ENCODE results near the gene STK16.

Gene STK16

DNA sequence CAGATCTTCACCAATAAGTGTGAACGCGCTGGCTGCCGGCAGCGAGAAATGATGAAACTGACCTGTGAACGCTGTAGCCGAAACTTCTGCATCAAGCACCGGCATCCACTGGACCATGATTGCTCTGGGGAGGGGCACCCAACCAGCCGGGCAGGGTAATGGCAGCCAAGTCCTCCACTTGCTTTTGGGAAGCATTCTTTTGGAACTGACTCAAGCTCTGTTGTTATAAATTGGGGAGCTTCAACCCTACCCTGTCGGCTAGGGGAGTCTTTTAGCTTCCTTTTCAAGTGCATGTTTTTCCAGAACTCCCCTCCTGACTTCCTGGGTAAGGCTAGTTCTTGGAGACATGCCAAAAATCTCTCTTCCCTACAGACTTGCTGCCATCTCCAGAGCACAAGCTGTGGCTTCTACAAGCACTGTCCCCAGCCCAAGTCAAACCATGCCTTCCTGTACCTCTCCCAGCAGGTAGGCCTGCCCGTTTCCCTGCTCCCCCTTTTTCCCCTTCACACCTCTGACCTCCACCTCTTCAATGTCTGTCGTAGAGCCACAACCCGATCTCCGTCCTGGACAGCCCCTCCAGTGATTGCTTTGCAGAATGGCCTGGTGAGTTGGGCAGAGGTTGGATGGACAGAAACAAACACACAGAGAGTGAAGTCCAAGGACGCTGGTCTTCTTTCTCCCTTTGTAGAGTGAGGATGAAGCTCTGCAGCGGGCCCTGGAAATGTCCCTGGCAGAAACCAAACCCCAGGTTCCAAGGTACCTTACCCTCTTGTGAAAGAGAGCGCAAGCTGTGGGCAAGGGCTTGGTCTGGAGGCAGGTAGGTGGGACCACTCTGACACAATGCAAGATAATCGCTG, 37.2 kb upstream of the STK16 start:
- Mint-ChIP-seq H3K4me1 (ENCODE audit: low read depth) (peaks cover 34% of the 10 kb centered on the region), H3K27ac (peak overlapping the region; percentile 83), H3K4me3 (peak overlapping the region; percentile 86), H3K36me3 (ENCODE audit: low read depth) (peaks cover 31% of the 10 kb centered on the region), H3K27me3 (ENCODE audit: low read depth) (no peaks in the 10 kb centered on the region), H3K9me3 (peaks cover 4% of the 10 kb centered on the region)
- DNase-seq (ENCODE audit: low spot score) = no peak

GRCh38 chr2:219209236-219210195, 35.8 kb upstream of the STK16 start:
- no peaks in the 10 kb centered on the region for H3K27me3 Mint-ChIP-seq (ENCODE audit: low read depth)
- peaks cover 38% of the 10 kb centered on the region for H3K36me3 Mint-ChIP-seq (ENCODE audit: low read depth)
- DNase-seq (ENCODE audit: low spot score) = no peak
- peak overlapping the region; percentile 35 for H3K4me3 Mint-ChIP-seq
- H3K27ac Mint-ChIP-seq = peak overlapping the region; percentile 83
- peaks cover 1% of the 10 kb centered on the region for H3K9me3 Mint-ChIP-seq
- H3K4me1 Mint-ChIP-seq (ENCODE audit: low read depth) = peaks cover 34% of the 10 kb centered on the region

GRCh38 chr2:219210196-219210885, 34.9 kb upstream of the STK16 start:
- Mint-ChIP-seq H3K9me3 (no peaks in the 10 kb centered on the region), H3K4me1 (ENCODE audit: low read depth) (peaks cover 36% of the 10 kb centered on the region), H3K27ac (peak overlapping the region; percentile 83), H3K36me3 (ENCODE audit: low read depth) (peaks cover 41% of the 10 kb centered on the region), H3K27me3 (ENCODE audit: low read depth) (no peaks in the 10 kb centered on the region), H3K4me3 (no peak overlapping the region)
- DNase-seq (ENCODE audit: low spot score) = no peak

DNA sequence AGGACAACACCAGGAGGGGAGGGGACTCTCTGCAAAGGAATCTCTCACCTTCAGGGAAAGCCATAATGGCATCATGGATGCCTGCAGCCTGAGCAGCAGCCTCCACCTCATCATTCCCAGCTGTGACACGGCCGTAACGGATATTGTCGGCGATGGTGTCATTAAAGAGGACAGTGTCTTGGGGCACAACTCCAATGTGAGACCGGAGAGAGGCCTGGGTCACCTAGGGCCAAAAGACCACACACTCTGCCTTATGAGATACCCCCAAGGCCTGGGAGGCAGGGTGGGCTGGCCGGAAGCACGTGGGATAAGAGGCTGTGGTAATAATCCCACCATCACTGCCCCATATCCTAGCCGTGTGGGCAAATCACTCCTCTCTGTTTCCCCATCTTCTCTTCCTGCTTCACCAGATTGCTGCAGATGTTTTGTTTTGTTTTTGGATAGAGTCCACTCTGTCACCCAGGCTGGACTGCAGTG, 34.4 kb upstream of the STK16 start:
- DNase-seq (ENCODE audit: low spot score) = no peak
- Mint-ChIP-seq H3K9me3 (no peaks in the 10 kb centered on the region), H3K36me3 (ENCODE audit: low read depth) (peaks cover 41% of the 10 kb centered on the region), H3K4me1 (ENCODE audit: low read depth) (peaks cover 36% of the 10 kb centered on the region), H3K27ac (peak overlapping the region; percentile 84), H3K27me3 (ENCODE audit: low read depth) (no peaks in the 10 kb centered on the region), H3K4me3 (no peak overlapping the region)

- DNase-seq (ENCODE audit: low spot score) = no peak
- Mint-ChIP-seq H3K9me3 (no peaks in the 10 kb centered on the region), H3K27ac (no peak overlapping the region), H3K27me3 (ENCODE audit: low read depth) (no peaks in the 10 kb centered on the region), H3K4me1 (ENCODE audit: low read depth) (peaks cover 37% of the 10 kb centered on the region), H3K4me3 (no peak overlapping the region), H3K36me3 (ENCODE audit: low read depth) (peaks cover 49% of the 10 kb centered on the region)
Observed at GRCh38 chr2:219213026-219213415, 32.3 kb upstream of the STK16 start.

DNA sequence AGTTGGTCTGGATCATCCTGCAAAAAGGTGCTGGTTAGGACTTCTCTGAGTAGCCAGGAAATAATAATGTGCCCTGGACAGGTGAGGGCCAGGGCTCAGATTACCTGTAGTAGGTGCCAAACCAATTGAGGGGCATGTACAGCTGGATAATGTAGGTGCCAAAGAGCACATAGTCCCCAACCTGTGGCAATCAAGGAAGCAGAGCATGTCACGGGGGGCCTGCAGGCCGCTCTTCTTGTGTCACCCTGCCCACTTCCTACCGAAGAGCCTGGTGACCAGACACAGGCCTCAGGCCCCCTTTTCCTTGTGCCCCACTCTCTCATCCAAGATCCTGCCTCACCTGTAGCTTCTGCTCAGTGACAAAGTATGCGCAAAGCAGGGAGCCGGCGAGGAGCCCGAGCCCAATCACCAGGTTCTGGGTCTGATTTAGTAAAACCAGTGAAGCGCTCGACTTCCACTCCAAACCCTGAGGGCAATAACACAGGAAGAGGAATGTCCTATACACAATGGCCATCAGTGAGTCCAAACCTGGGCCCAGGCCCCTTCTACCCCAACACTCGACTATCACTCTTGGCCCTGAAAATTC, 31.7 kb upstream of the STK16 start:
- no peak for DNase-seq (ENCODE audit: low spot score)
- Mint-ChIP-seq H3K4me3 (no peak overlapping the region), H3K27ac (no peak overlapping the region), H3K9me3 (no peaks in the 10 kb centered on the region), H3K36me3 (ENCODE audit: low read depth) (peaks cover 43% of the 10 kb centered on the region), H3K27me3 (ENCODE audit: low read depth) (no peaks in the 10 kb centered on the region), H3K4me1 (ENCODE audit: low read depth) (peaks cover 33% of the 10 kb centered on the region)

DNA sequence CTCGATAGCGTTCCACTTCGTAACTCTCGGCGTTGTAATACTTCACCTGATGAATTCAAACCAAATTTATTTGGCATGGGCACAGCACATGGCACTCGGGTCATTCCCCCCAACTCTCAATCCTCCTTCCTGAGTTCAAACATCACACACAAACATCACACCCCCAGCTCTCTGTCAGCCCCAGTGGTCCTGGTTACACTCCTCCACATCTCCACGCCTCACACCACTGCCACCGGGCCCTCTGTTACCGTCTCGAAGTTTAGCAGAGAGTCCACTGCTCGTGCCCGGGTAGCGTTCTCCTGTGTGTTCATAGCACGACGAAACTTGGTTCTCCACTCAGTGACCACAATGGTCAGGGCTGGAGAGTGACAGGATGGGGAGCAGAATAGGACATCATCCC, 31.1 kb upstream of the STK16 start:
- Mint-ChIP-seq H3K4me3 (no peak overlapping the region), H3K9me3 (no peaks in the 10 kb centered on the region), H3K27me3 (ENCODE audit: low read depth) (no peaks in the 10 kb centered on the region), H3K36me3 (ENCODE audit: low read depth) (peaks cover 37% of the 10 kb centered on the region), H3K4me1 (ENCODE audit: low read depth) (peaks cover 31% of the 10 kb centered on the region), H3K27ac (no peak overlapping the region)
- DNase-seq (ENCODE audit: low spot score) = no peak

DNA sequence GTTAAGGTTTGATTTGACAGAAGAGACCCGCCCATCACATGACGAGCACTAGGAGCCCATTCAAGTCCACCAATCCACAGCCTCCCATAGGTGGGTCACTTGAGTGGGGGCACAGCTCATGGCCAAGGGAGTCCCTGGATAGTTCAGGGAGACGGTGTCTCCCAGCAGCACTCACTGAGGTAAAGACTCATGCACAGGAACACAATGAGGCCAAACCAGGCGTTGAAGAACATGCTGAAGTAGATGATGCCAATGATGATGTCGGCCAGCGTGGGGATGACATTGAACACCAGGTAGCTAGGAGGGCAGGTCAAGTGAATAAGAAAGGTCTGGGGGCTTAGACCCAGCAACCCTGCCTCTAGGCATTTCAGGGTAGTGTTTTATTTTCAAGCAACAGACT, 30.5 kb upstream of the STK16 start:
- H3K27ac Mint-ChIP-seq = peak overlapping the region; percentile 45
- no peaks in the 10 kb centered on the region for H3K9me3 Mint-ChIP-seq
- H3K27me3 Mint-ChIP-seq (ENCODE audit: low read depth) = no peaks in the 10 kb centered on the region
- peaks cover 38% of the 10 kb centered on the region for H3K36me3 Mint-ChIP-seq (ENCODE audit: low read depth)
- H3K4me3 Mint-ChIP-seq = no peak overlapping the region
- DNase-seq (ENCODE audit: low spot score) = no peak
- H3K4me1 Mint-ChIP-seq (ENCODE audit: low read depth) = peaks cover 28% of the 10 kb centered on the region

DNA sequence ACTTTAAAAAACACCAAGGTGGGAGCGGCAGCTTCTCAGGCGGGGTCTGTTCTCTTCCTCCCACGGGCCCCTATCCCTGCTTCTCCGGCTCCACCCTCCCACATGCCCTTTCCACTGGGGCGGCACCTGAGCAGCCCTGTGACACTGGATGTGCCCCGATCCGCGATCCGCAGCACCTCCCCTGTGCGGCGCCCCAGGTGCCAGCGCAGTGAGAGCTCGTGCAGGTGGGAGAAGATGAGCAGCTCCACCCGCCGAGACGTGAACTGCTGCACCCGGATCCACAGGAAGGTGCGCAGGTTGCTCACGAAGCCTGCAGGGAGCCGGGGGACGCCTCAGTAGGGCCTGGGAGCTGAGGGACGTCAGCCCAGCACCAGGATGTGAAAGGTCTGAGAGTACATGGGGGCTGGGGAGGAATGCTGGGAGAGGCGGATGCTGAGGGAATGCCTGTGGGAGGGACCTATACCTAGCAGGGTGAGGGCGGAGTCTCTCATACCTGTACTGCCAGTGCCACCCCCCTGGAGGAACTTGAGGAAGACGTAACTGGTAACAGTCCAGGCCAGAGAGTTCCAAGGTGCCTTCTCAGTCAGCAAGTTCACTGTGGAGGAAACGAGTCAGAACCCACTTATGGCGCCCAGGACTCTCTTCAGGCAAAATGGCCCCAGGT, 29.3 kb upstream of the STK16 start:
- Mint-ChIP-seq H3K27ac (no peak overlapping the region), H3K4me3 (no peak overlapping the region), H3K27me3 (ENCODE audit: low read depth) (no peaks in the 10 kb centered on the region), H3K4me1 (ENCODE audit: low read depth) (peaks cover 27% of the 10 kb centered on the region), H3K36me3 (ENCODE audit: low read depth) (peaks cover 39% of the 10 kb centered on the region), H3K9me3 (no peaks in the 10 kb centered on the region)
- no peak for DNase-seq (ENCODE audit: low spot score)

DNA sequence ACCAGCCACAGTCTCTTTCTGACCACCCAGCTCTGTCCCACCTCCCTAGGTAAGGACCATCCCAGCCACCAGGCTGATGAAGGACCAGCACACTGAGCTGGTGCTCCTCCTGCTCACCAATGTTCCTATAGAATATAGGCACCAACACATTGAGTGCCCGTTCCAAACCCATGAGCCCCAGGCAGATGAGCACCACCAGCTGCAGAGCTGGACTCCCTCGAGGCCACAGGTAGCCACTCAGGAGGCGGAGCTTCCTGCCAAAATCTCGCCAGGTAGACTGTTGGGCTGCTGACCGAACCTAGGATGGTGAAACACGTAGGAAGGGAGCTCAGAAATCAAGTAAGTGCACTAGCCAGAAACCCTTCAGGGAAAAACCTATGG, 28.8 kb upstream of the STK16 start:
- no peaks in the 10 kb centered on the region for H3K27me3 Mint-ChIP-seq (ENCODE audit: low read depth)
- peaks cover 23% of the 10 kb centered on the region for H3K4me1 Mint-ChIP-seq (ENCODE audit: low read depth)
- peaks cover 44% of the 10 kb centered on the region for H3K36me3 Mint-ChIP-seq (ENCODE audit: low read depth)
- peak overlapping the region; percentile 86 for H3K4me3 Mint-ChIP-seq
- no peak for DNase-seq (ENCODE audit: low spot score)
- no peak overlapping the region for H3K27ac Mint-ChIP-seq
- no peaks in the 10 kb centered on the region for H3K9me3 Mint-ChIP-seq

DNA sequence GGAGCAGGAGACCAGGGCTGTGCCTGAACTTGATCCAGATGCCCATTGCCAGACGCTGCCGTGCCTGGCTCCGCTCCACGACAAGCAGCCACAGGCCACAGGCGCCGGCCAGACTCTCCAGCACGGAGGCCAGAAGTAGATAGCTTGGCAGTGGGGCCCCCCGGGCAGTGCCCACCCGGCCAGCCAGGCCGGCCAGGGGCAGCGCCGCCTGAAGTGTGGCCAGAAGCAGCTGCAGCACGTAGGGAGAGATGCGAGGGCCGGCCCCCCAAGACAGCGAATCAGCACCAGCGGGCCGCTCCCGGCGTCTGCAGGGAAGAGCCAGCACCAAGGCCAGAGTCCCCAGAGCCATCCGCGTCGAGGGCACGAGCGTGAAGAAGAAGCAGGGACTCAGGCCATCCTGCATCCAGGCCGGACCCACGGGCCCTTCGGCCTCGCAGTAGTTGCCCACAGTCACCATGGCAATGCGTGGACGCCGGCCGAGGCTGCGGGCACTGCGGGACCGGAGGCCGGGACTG, 27.0 kb upstream of the STK16 start:
- Mint-ChIP-seq H3K4me3 (peak overlapping the region; percentile 86), H3K4me1 (ENCODE audit: low read depth) (peaks cover 23% of the 10 kb centered on the region), H3K27me3 (ENCODE audit: low read depth) (no peaks in the 10 kb centered on the region), H3K27ac (peak overlapping the region; percentile 86), H3K36me3 (ENCODE audit: low read depth) (peaks cover 40% of the 10 kb centered on the region), H3K9me3 (no peaks in the 10 kb centered on the region)
- no peak for DNase-seq (ENCODE audit: low spot score)

DNA sequence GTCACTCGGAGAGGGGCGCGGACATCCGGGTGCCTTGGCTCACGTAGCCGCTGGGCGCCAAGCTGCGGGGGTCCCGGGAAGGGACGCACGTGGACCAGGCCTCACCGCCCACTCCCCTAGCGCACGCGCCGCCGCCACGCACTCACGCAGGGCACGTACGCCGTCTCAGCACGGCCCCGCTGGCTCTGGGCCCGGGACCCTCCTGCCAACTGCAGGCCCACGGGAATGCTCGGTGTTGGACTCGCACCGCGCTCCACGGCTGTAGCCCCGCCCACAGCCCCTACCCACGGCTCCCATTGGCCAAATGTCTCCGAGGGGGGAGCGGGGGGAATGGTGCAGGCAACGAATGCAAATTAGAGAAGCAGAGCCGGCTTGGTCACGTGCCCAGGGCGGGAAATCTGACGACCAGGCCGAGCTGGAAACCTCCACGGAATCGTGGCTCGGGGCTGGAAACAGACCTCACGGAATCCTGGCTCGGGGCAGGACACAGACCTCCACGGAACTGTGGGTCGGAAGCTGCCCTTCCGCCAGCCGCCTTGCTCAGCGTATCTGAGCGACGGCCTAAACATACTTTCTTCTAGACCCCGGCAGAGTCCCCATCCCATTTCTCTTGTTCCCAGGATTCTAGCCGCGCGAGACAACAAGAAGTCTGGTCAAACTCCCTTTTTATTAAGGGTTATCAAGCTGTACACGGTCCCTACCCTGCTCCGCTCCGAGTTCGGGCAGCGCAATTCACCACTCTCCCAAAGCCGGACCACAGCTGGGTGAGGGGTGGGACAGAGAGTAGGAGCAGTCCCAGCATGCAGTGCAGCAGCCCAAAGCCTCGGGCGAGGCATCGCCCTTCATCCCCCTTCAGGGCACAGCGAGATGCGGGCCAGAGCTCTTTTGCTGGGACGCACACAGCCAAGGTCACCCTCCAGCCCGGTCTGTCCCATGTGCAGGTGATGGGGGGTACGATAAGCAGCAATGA, 26.3 kb upstream of the STK16 start, which contains the start of gene ABCB6:
Gene ABCB6, minus strand, starts transcription at position 227 of the 970 bp plus-strand sequence. CDS start 285 bp downstream, outside the sequence.
- Mint-ChIP-seq H3K27ac (peak within 1 kb of the TSS; percentile 86), H3K9me3 (no peaks in the 10 kb centered on the region), H3K4me3 (peak within 1 kb of the TSS; percentile 86), H3K36me3 (ENCODE audit: low read depth) (peaks cover 41% of the 10 kb centered on the region), H3K4me1 (ENCODE audit: low read depth) (peaks cover 23% of the 10 kb centered on the region), H3K27me3 (ENCODE audit: low read depth) (no peaks in the 10 kb centered on the region)
- peak; percentile 84 for DNase-seq (ENCODE audit: low spot score)
